Gastrocnemius medialis (tissue), 4 donors: ENCODE results near the gene ITGAL. TPM values are rescaled to one million over a fixed set of nuclear protein-coding genes. Genes with fewer than 3 reads are reported as not detected.
"Not testable (repeated sequence)": the region's sequence is repeated elsewhere in the genome, so short reads cannot be mapped to it uniquely, and the experiment has no call there.

ENCODE experiments used
- ATAC-seq, 2 donors: fragments of 150-250 bp; one replicate each; pipeline ENCODE4 v1.9.1; 2016
- DNase-seq, 2 donors: peaks; one replicate each; pipeline ENCODE4 v3.0.0-alpha.2; 2019
- H3K27ac ChIP-seq, 4 donors: fragments of 200-600 bp; sonication (generic); 1 replicate in 1 of 4; 2 replicates in 3 of 4; pipeline ENCODE4 v1.5.1; 2016 to 2018; ENCODE audit warnings: mild to moderate bottlenecking in 2 of 4, moderate library complexity in 1 of 4
- H3K27me3 ChIP-seq, 3 donors: fragments of 200-600 bp; sonication (generic) in 2 of 3; 1 replicate in 1 of 3; 2 replicates in 2 of 3; pipeline versions ENCODE4 v1.5.1 to v1.6.0; 2016 to 2019; ENCODE audit warnings: mild to moderate bottlenecking in 1 of 3, moderate library complexity in 1 of 3
- H3K36me3 ChIP-seq, 2 donors: fragments of 200-600 bp; sonication (generic) in 1 of 2; one replicate each; pipeline ENCODE4 v1.5.1; 2017 to 2018
- H3K4me1 ChIP-seq, 2 donors: fragments of 200-600 bp; sonication (generic) in 1 of 2; one replicate each; pipeline ENCODE4 v1.5.1; 2016 to 2017; ENCODE audit warnings: mild to moderate bottlenecking in 2 of 2
- H3K4me3 ChIP-seq, 4 donors: fragments of 200-600 bp; sonication (generic) in 3 of 4; 1 replicate in 1 of 4; 2 replicates in 3 of 4; pipeline ENCODE4 v1.5.1; 2016 to 2019; ENCODE audit warnings: mild to moderate bottlenecking in 2 of 4
- H3K9me3 ChIP-seq, 3 donors: fragments of 200-600 bp; sonication (generic) in 2 of 3; 1 replicate in 1 of 3; 2 replicates in 2 of 3; pipeline ENCODE4 v1.5.1; 2016 to 2019
- POLR2A ChIP-seq, 2 donors: fragments of 450-650 bp; IDR thresholded peaks; one replicate each; pipeline ENCODE4 v1.6.1; 2017; ENCODE audit warnings: antibody characterized with exemption in 2 of 2, mild to moderate bottlenecking in 2 of 2, moderate library complexity in 2 of 2
- in situ Hi-C, 4 donors: fragments of 200-750 bp; cut with MboI; loops; one replicate each; pipeline versions ENCODE4 v1.15.0 to v1.8.0; 2017; ENCODE audit warnings: low sequenced_read_pairs in 4 of 4
- intact Hi-C: fragments of 100-400 bp; cut with DNase I; formaldehyde crosslinking; loops from one replicate; pipeline ENCODE4 v1.15.1; 2023; ENCODE audit warnings: low total_unique reads
- total RNA-seq, 4 donors: library from RNA; depleted of rRNA; stranded (reverse); fragments of >200 nt; gene quantifications; one replicate each; pipeline versions ENCODE4 v1.1.0 to v1.2.3, GENCODE V29; 2016
- TF ChIP-seq, protein P1 (sequence below), 5 experiments: fragments of 450-650 bp in 3 of 5; fragments of 200-600 bp in 2 of 5; sonication (generic) in 2 of 5; IDR thresholded peaks in 4 of 5; conservative IDR thresholded peaks in 1 of 5; 1 replicate in 4 of 5; 2 replicates in 1 of 5; pipeline ENCODE4 v1.5.1; 2016 to 2019; ENCODE audit warnings: antibody characterized with exemption in 5 of 5, mild to moderate bottlenecking in 3 of 5, moderate library complexity in 3 of 5

ITGAL gene
- total RNA-seq, 4 donors from 2014 or later = 0.16 to 1.9 (median 0.86) TPM; not detected in 1

DNA sequence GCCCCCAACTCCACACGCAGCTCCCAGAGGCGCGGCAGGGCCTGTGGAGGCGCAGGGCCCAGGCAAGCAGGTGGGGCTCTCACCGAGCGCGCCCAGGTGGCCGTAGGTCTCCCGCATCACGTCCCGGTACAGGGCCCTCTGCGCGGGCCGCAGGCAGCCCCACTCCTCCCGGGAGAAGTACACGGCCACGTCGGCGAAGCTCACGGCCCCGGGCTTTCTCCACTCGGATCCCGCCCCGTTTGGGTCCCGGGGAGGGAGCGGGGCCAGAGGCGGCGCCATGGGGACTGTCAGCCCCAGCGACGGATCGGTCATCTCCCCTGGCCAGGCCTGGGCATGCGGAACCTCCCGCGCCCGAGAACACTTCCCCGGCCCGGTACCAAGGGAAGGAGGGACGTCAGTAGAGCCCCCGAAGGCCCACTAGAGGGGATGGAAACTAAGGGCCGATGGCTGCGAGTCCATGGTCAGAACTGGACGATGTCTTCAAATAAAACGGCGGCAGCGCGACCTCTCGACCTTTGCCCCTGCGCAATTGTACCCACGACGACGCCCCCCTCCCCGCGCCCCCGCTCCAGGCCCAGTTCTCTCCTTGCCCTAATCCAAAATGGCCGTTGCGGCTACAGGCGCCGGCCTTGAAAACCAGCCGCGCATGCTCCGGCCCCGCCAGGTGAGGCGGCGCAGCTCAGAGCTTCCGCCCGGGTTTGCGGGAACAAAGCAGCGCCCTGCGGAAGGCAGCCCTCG is 62.0 kb downstream of the ITGAL start, which contains the start of gene ZNF747:
Gene ZNF747 (minus strand): TSS at position 491 of the 738 bp plus-strand sequence. CDS start 179 bp downstream, at position 312.
- peaks cover 23 to 24% of the 10 kb centered on the region in 2 donors for H3K4me1 ChIP-seq
- peaks cover 0 to 10% of the 10 kb centered on the region in 2 donors for H3K36me3 ChIP-seq
- H3K9me3 ChIP-seq = no peaks in the 10 kb centered on the region
- peak; percentile 87 to 91 for ATAC-seq
- H3K27ac ChIP-seq = peak within 1 kb of the TSS; percentile 90 to 96 (median 94)
- in situ Hi-C loops = loop anchor here in 2 of 4 donors (10.0 kb wide), 2 partner anchors 90 to 100 kb away; partner anchors contain the start of genes DCTPP1 (in 1 of the 2) and SEPHS2 (in 1 of the 2)
- TF ChIP-seq POLR2A (IDR thresholded peaks at IDR 0.05) = peak; percentile 71 to 74
- TF ChIP-seq, protein P1, sequence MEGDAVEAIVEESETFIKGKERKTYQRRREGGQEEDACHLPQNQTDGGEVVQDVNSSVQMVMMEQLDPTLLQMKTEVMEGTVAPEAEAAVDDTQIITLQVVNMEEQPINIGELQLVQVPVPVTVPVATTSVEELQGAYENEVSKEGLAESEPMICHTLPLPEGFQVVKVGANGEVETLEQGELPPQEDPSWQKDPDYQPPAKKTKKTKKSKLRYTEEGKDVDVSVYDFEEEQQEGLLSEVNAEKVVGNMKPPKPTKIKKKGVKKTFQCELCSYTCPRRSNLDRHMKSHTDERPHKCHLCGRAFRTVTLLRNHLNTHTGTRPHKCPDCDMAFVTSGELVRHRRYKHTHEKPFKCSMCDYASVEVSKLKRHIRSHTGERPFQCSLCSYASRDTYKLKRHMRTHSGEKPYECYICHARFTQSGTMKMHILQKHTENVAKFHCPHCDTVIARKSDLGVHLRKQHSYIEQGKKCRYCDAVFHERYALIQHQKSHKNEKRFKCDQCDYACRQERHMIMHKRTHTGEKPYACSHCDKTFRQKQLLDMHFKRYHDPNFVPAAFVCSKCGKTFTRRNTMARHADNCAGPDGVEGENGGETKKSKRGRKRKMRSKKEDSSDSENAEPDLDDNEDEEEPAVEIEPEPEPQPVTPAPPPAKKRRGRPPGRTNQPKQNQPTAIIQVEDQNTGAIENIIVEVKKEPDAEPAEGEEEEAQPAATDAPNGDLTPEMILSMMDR (IDR thresholded peaks at IDR 0.05 in 4 of 5, conservative IDR thresholded peaks at IDR 0.05 in 1 of 5) = peak in 1 of 5 experiments; percentile 6
- H3K4me3 ChIP-seq = peak within 1 kb of the TSS; percentile 65 to 88 (median 82)
- H3K27me3 ChIP-seq = no peaks in the 10 kb centered on the region
- intact Hi-C loops = loop anchor here (1.0 to 10.0 kb wide), 5 partner anchors 24 to 540 kb away; partner anchors contain the start of genes HIRIP3, INO80E, ZNF688 and ZNF764
- DNase-seq = peak; percentile 93 to 95

DNA sequence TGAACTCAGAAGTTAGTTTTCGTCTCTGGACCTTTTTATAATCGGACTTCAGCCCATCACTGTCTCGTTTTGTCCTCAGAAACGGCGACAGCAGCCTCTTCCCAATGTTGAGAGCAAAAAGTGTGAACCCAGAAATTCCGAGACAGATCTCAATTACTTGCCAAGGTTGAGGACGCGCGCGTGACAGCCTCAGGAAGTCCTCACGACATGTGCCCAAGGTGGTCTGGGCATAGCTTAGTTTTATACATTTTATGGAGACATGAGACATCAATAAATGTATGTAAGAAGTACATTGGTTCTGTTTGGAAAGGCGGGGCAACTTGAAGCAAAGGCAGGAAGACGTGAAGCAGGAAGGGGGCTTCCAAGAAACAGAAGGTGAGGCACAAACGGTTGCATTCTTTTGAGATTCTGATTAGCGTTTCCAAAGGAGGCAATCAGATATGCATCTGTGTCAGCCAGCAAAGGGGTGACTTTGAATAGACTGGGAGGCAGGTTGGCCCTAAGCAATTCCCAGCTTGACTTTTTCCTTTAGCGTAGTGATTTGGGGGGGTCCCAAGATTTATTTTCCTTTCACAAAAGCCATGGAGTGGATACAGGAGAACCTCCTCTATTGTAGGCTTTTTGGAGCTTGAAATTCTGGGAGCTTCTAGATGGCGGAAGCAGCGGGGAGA is 62.7 kb downstream of the ITGAL start:
- Histone ChIP-seq H3K9me3 (no peaks in the 10 kb centered on the region), H3K4me1 (peaks cover 23 to 27% of the 10 kb centered on the region in 2 donors), H3K4me3 (peak overlapping the region; percentile 65 to 88 (median 82)), H3K27ac (peak overlapping the region; percentile 90 to 96 (median 94)), H3K27me3 (no peaks in the 10 kb centered on the region), H3K36me3 (peaks cover 0 to 10% of the 10 kb centered on the region in 2 donors)
- in situ Hi-C loops (loop anchor here in 2 of 4 donors (10.0 kb wide), 2 partner anchors 90 to 100 kb away; partner anchors contain the start of genes DCTPP1 (in 1 of the 2) and SEPHS2 (in 1 of the 2)), intact Hi-C loops (loop anchor here (1.0 to 10.0 kb wide), 5 partner anchors 23 to 540 kb away; partner anchors contain the start of genes HIRIP3, INO80E, ZNF688 and ZNF764)
- ATAC-seq (peak; percentile 27 to 47), DNase-seq (peak in 1 of 2 donors; percentile 17)
- no peak for TF ChIP-seq POLR2A (IDR thresholded peaks at IDR 0.05)
- TF ChIP-seq, protein P1 (IDR thresholded peaks at IDR 0.05 in 4 of 5, conservative IDR thresholded peaks at IDR 0.05 in 1 of 5) = no peak

DNA sequence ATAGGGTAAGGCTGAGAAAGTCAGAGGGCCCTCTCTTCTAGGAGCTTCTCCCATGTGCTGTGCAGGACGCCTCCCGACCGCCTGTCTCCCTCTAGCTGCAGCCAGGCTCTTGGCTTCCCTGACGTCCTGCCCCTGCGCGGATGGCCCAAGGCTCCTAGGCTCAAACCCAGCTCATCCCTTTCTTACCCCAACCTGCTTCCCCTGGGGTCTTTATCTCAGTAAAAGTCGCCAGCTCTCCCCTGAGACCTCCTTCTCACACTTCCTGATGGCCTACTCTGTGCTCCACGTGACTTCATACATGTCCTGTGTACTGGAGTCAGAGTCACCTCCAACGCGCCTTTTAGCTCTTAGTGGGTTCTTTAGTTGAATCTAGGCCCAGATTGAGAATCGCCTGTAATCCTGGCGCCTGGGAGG is 63.2 kb downstream of the ITGAL start:
- Histone ChIP-seq H3K4me1 (peaks cover 23 to 27% of the 10 kb centered on the region in 2 donors), H3K9me3 (no peaks in the 10 kb centered on the region), H3K36me3 (peaks cover 0 to 10% of the 10 kb centered on the region in 2 donors), H3K4me3 (peak overlapping the region; percentile 65 to 88 (median 82)), H3K27me3 (no peaks in the 10 kb centered on the region), H3K27ac (peak overlapping the region; percentile 90 to 96 (median 94))
- TF ChIP-seq POLR2A (IDR thresholded peaks at IDR 0.05) = peak in 1 of 2 donors; percentile 18
- TF ChIP-seq, protein P1 (IDR thresholded peaks at IDR 0.05 in 4 of 5, conservative IDR thresholded peaks at IDR 0.05 in 1 of 5) = peak; percentile 44 to 75 (median 59)
- in situ Hi-C loops (loop anchor here in 2 of 4 donors (10.0 kb wide), 2 partner anchors 91 to 101 kb away; partner anchors contain the start of genes DCTPP1 (in 1 of the 2) and SEPHS2 (in 1 of the 2)), intact Hi-C loops (loop anchor here (1.0 to 10.0 kb wide), 6 partner anchors 23 to 541 kb away; partner anchors contain the start of genes HIRIP3, INO80E, ZNF688 and ZNF764)
- peak; percentile 74 to 78 for DNase-seq
- peak; percentile 67 to 70 for ATAC-seq

DNA sequence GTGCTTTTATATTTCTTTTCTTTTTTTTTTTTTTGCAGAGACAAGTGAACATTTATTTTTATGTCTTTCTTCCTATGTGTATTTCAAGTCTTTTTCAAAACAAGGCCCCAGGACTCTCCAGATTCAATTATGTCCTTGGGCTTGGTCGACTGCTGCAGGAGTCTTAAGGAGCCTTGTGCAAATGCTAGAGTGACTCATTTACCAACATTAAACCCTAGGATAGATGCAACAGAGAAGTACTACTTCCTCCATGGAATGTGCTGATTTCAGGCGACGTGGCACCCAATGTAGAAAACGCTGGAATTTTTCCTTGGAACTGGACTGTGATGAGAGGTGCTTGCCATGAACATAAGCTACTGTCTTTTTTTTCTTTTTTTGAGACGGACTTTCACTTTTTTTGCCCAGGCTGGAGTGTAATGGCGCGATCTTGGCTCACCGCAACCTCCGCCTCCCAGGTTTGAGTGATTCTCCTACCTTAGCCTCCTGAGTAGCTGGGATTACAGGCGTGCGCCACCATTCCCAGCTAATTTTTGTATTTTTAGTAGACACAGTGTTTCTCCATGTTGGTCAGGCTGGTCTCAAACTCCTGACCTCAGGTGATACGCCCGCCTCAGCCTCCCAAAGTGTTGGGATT is 64.0 kb downstream of the ITGAL start:
- peak overlapping the region in 1 of 4 donors; percentile 88 for H3K4me3 ChIP-seq
- in situ Hi-C loops (loop anchor here in 2 of 4 donors (10.0 kb wide), 2 partner anchors 92 to 102 kb away; partner anchors contain the start of genes DCTPP1 (in 1 of the 2) and SEPHS2 (in 1 of the 2)), intact Hi-C loops (loop anchor here (2.0 to 10.0 kb wide), 2 partner anchors 92 to 542 kb away; partner anchors contain the start of genes HIRIP3 and INO80E)
- H3K27me3 ChIP-seq, ATAC-seq, H3K9me3 ChIP-seq, DNase-seq: not testable (repeated sequence)
- peak overlapping the region; percentile 90 to 96 (median 94) for H3K27ac ChIP-seq
- peaks cover 0 to 10% of the 10 kb centered on the region in 2 donors for H3K36me3 ChIP-seq
- H3K4me1 ChIP-seq = peaks cover 23 to 33% of the 10 kb centered on the region in 2 donors
